Measurements from ENCODE around the gene ABAT.

Gene ABAT

GRCh38 chr16:8713635-8714172, 39.3 kb downstream of the ABAT start:
- H3K9me3 ChIP-seq (ENCODE audit: control insufficient read depth, insufficient read depth, low read length): no peaks in the 10 kb centered on the region
- H3K4me1 ChIP-seq (ENCODE audit: insufficient read depth, low read length): 0 out of 2 replicates have a peak, but pooled peaks cover 4% of the 10 kb centered on the region
- H3K9ac ChIP-seq (ENCODE audit: low read depth, low read length): no peak overlapping the region
- no peaks in the 10 kb centered on the region; the same call in 1 of the 2 replicates for H3K36me3 ChIP-seq (ENCODE audit: insufficient read depth, low read length)

GRCh38 chr16:8714174-8714573, 39.8 kb downstream of the ABAT start:
- no peak overlapping the region for H3K9ac ChIP-seq (ENCODE audit: low read depth, low read length)
- no peaks in the 10 kb centered on the region; the same call in 1 of the 2 replicates for H3K36me3 ChIP-seq (ENCODE audit: insufficient read depth, low read length)
- H3K4me1 ChIP-seq (ENCODE audit: insufficient read depth, low read length): peaks cover 4% of the 10 kb centered on the region; the same call in 1 of the 2 replicates
- no peaks in the 10 kb centered on the region for H3K9me3 ChIP-seq (ENCODE audit: control insufficient read depth, insufficient read depth, low read length)

GRCh38 chr16:8714807-8715206, 40.4 kb downstream of the ABAT start:
- Histone ChIP-seq H3K9ac (ENCODE audit: low read depth, low read length) (no peak overlapping the region), H3K36me3 (ENCODE audit: insufficient read depth, low read length) (no peaks in the 10 kb centered on the region; the same call in 1 of the 2 replicates), H3K4me1 (ENCODE audit: insufficient read depth, low read length) (peaks cover 4% of the 10 kb centered on the region; the same call in 1 of the 2 replicates), H3K9me3 (ENCODE audit: control insufficient read depth, insufficient read depth, low read length) (no peaks in the 10 kb centered on the region)

- Histone ChIP-seq H3K36me3 (ENCODE audit: insufficient read depth, low read length) (no peaks in the 10 kb centered on the region), H3K9ac (ENCODE audit: low read depth, low read length) (no peak overlapping the region), H3K4me1 (ENCODE audit: insufficient read depth, low read length) (peaks cover 4% of the 10 kb centered on the region; the same call in 1 of the 2 replicates), H3K9me3 (ENCODE audit: control insufficient read depth, insufficient read depth, low read length) (no peaks in the 10 kb centered on the region)
Measured at GRCh38 chr16:8716052-8716451, 41.6 kb downstream of the ABAT start.

- H3K9ac ChIP-seq (ENCODE audit: low read depth, low read length): no peak overlapping the region
- no peaks in the 10 kb centered on the region for H3K36me3 ChIP-seq (ENCODE audit: insufficient read depth, low read length)
- peaks cover 4% of the 10 kb centered on the region; the same call in 1 of the 2 replicates for H3K4me1 ChIP-seq (ENCODE audit: insufficient read depth, low read length)
- H3K9me3 ChIP-seq (ENCODE audit: control insufficient read depth, insufficient read depth, low read length): no peaks in the 10 kb centered on the region
Measured at GRCh38 chr16:8716592-8716991, 42.2 kb downstream of the ABAT start.

- H3K9ac ChIP-seq (ENCODE audit: low read depth, low read length): no peak overlapping the region
- no peaks in the 10 kb centered on the region for H3K9me3 ChIP-seq (ENCODE audit: control insufficient read depth, insufficient read depth, low read length)
- peaks cover 10% of the 10 kb centered on the region for H3K4me1 ChIP-seq (ENCODE audit: insufficient read depth, low read length)
- no peaks in the 10 kb centered on the region for H3K36me3 ChIP-seq (ENCODE audit: insufficient read depth, low read length)
Measured at GRCh38 chr16:8717469-8717868, 43.1 kb downstream of the ABAT start.

- H3K4me1 ChIP-seq (ENCODE audit: insufficient read depth, low read length): peaks cover 10% of the 10 kb centered on the region
Measured at GRCh38 chr16:8717892-8718415, 43.5 kb downstream of the ABAT start.

GRCh38 chr16:8718851-8719680, 44.6 kb downstream of the ABAT start:
- H3K4me1 ChIP-seq (ENCODE audit: insufficient read depth, low read length): peaks cover 6% of the 10 kb centered on the region
- H3K9me3 ChIP-seq (ENCODE audit: control insufficient read depth, insufficient read depth, low read length): no peaks in the 10 kb centered on the region
- H3K36me3 ChIP-seq (ENCODE audit: insufficient read depth, low read length): no peaks in the 10 kb centered on the region
- no peak overlapping the region for H3K9ac ChIP-seq (ENCODE audit: low read depth, low read length)

More at GRCh38 chr16:8717892-8718415, 43.5 kb downstream of the ABAT start:
- H3K9ac ChIP-seq (ENCODE audit: low read depth, low read length): no peak overlapping the region
- no peaks in the 10 kb centered on the region for H3K36me3 ChIP-seq (ENCODE audit: insufficient read depth, low read length)
- H3K9me3 ChIP-seq (ENCODE audit: control insufficient read depth, insufficient read depth, low read length): no peaks in the 10 kb centered on the region

- no peak overlapping the region for H3K9ac ChIP-seq (ENCODE audit: low read depth, low read length)
- no peaks in the 10 kb centered on the region for H3K36me3 ChIP-seq (ENCODE audit: insufficient read depth, low read length)
- peaks cover 6% of the 10 kb centered on the region for H3K4me1 ChIP-seq (ENCODE audit: insufficient read depth, low read length)
- no peaks in the 10 kb centered on the region for H3K9me3 ChIP-seq (ENCODE audit: control insufficient read depth, insufficient read depth, low read length)
Measured at GRCh38 chr16:8720080-8720966, 45.9 kb downstream of the ABAT start.

GRCh38 chr16:8720967-8721308, 46.5 kb downstream of the ABAT start:
- H3K9me3 ChIP-seq (ENCODE audit: control insufficient read depth, insufficient read depth, low read length): no peaks in the 10 kb centered on the region
- no peak overlapping the region for H3K9ac ChIP-seq (ENCODE audit: low read depth, low read length)
- peaks cover 6% of the 10 kb centered on the region for H3K4me1 ChIP-seq (ENCODE audit: insufficient read depth, low read length)
- H3K36me3 ChIP-seq (ENCODE audit: insufficient read depth, low read length): no peaks in the 10 kb centered on the region

- no peaks in the 10 kb centered on the region for H3K36me3 ChIP-seq (ENCODE audit: insufficient read depth, low read length)
- no peak overlapping the region for H3K9ac ChIP-seq (ENCODE audit: low read depth, low read length)
- peaks cover 6% of the 10 kb centered on the region for H3K4me1 ChIP-seq (ENCODE audit: insufficient read depth, low read length)
- H3K9me3 ChIP-seq (ENCODE audit: control insufficient read depth, insufficient read depth, low read length): no peaks in the 10 kb centered on the region
Measured at GRCh38 chr16:8721336-8722024, 47.1 kb downstream of the ABAT start.

GRCh38 chr16:8722025-8722348, 47.6 kb downstream of the ABAT start:
- Histone ChIP-seq H3K4me1 (ENCODE audit: insufficient read depth, low read length) (peaks cover 6% of the 10 kb centered on the region), H3K9me3 (ENCODE audit: control insufficient read depth, insufficient read depth, low read length) (no peaks in the 10 kb centered on the region), H3K9ac (ENCODE audit: low read depth, low read length) (no peak overlapping the region), H3K36me3 (ENCODE audit: insufficient read depth, low read length) (no peaks in the 10 kb centered on the region)

- H3K9ac ChIP-seq (ENCODE audit: low read depth, low read length): no peak overlapping the region
- H3K9me3 ChIP-seq (ENCODE audit: control insufficient read depth, insufficient read depth, low read length): no peaks in the 10 kb centered on the region
- peaks cover 6% of the 10 kb centered on the region for H3K4me1 ChIP-seq (ENCODE audit: insufficient read depth, low read length)
- no peaks in the 10 kb centered on the region for H3K36me3 ChIP-seq (ENCODE audit: insufficient read depth, low read length)
Measured at GRCh38 chr16:8725513-8726178, 51.2 kb downstream of the ABAT start.

All from ES-I3 (cell line).